Mesenchymal stem cell (in vitro differentiated cells and primary cell): ENCODE measurements around the gene PBOV1.
A peak's percentile ranks its signal among the peaks of the same experiment; 100 is the strongest.

Experiments used
- DNase-seq: peaks from one replicate; pipeline ENCODE4 v3.0.0-alpha.2; 2013
- H2AFZ ChIP-seq: one replicate; pipeline ENCODE4 v1.6.1; 2013; ENCODE audit warnings: low read depth, mild to moderate bottlenecking, control low read depth, inconsistent platforms, low read length, moderate library complexity
- H2AK5ac ChIP-seq: 2 replicates; pipeline ENCODE4 v1.6.1; 2013; ENCODE audit warnings: low read length, moderate library complexity, mild to moderate bottlenecking, inconsistent platforms; ENCODE audit not compliant: severe bottlenecking
- H2BK120ac ChIP-seq: one replicate; pipeline ENCODE4 v1.6.1; 2013; ENCODE audit warnings: low read depth, mild to moderate bottlenecking, inconsistent platforms, low read length, moderate library complexity
- H2BK12ac ChIP-seq, 2 experiments: one replicate each; pipeline ENCODE4 v1.6.1; 2013; ENCODE audit warnings: inconsistent platforms in 2 of 2, low read length in 2 of 2, mild to moderate bottlenecking in 2 of 2, moderate library complexity in 2 of 2, control low read depth in 1 of 2
- H2BK15ac ChIP-seq: one replicate; pipeline ENCODE4 v1.6.1; 2013; ENCODE audit warnings: mild to moderate bottlenecking, low read depth, inconsistent platforms; ENCODE audit not compliant: poor library complexity, severe bottlenecking
- H2BK5ac ChIP-seq: 2 replicates; pipeline ENCODE4 v1.6.1; 2013; ENCODE audit warnings: low read depth, mild to moderate bottlenecking, low read length, control low read depth, inconsistent platforms; ENCODE audit not compliant: poor library complexity, severe bottlenecking
- H3K14ac ChIP-seq, 2 experiments: one replicate each; pipeline ENCODE4 v1.6.1; 2013; ENCODE audit warnings: inconsistent platforms in 2 of 2, low read length in 2 of 2, control low read depth in 1 of 2, mild to moderate bottlenecking in 1 of 2, moderate library complexity in 1 of 2
- H3K18ac ChIP-seq, 2 experiments: one replicate each; pipeline ENCODE4 v1.6.1; 2013; ENCODE audit warnings: inconsistent platforms in 2 of 2, low read length in 2 of 2, control low read depth in 1 of 2, low read depth in 1 of 2, mild to moderate bottlenecking in 1 of 2
- H3K23ac ChIP-seq, 2 experiments: one replicate each; pipeline ENCODE4 v1.6.1; 2013; ENCODE audit warnings: inconsistent platforms in 2 of 2, low read length in 2 of 2, mild to moderate bottlenecking in 2 of 2, moderate library complexity in 2 of 2, control low read depth in 1 of 2
- H3K27ac ChIP-seq: 2 replicates; pipeline ENCODE4 v1.5.1; 2013; ENCODE audit warnings: mild to moderate bottlenecking, moderate library complexity, low read length, control low read depth, inconsistent platforms; ENCODE audit not compliant: poor library complexity, severe bottlenecking
- H3K27me3 ChIP-seq, 2 experiments: 2 replicates each; pipeline versions ENCODE4 v1.6.1 to v1.7.0; 2013; ENCODE audit warnings: low read length in 2 of 2, mild to moderate bottlenecking in 2 of 2, moderate library complexity in 2 of 2, control low read depth in 1 of 2, inconsistent platforms in 1 of 2; ENCODE audit not compliant: control insufficient read depth in 1 of 2, insufficient read depth in 1 of 2
- H3K36me3 ChIP-seq, 2 experiments: 2 replicates each; pipeline versions ENCODE4 v1.6.1 to v1.7.0; 2013; ENCODE audit warnings: low read length in 2 of 2, control low read depth in 1 of 2, inconsistent platforms in 1 of 2, low read depth in 1 of 2, mild to moderate bottlenecking in 1 of 2; ENCODE audit not compliant: insufficient read depth in 2 of 2, control insufficient read depth in 1 of 2
- H3K4ac ChIP-seq, 2 experiments: one replicate each; pipeline ENCODE4 v1.6.1; 2013; ENCODE audit warnings: inconsistent platforms in 2 of 2, low read length in 2 of 2, mild to moderate bottlenecking in 2 of 2, moderate library complexity in 2 of 2, control low read depth in 1 of 2, low read depth in 1 of 2
- H3K4me1 ChIP-seq: 2 replicates; pipeline ENCODE4 v1.6.1; 2013; ENCODE audit warnings: low read depth, low read length, control low read depth; ENCODE audit not compliant: control insufficient read depth, insufficient read depth
- H3K4me2 ChIP-seq: 2 replicates; pipeline ENCODE4 v1.6.1; 2013; ENCODE audit warnings: low read length, mild to moderate bottlenecking, inconsistent platforms; ENCODE audit not compliant: poor library complexity, severe bottlenecking
- H3K4me3 ChIP-seq, 2 experiments: 2 replicates each; pipeline versions ENCODE4 v1.5.1 to v1.7.0; 2013; ENCODE audit warnings: low read length in 2 of 2, mild to moderate bottlenecking in 2 of 2, control low read depth in 1 of 2, low read depth in 1 of 2; ENCODE audit not compliant: insufficient read depth in 1 of 2
- H3K79me1 ChIP-seq: replicated peaks from 2 replicates; pipeline ENCODE4 v1.6.1; 2013; ENCODE audit warnings: mild to moderate bottlenecking, control low read depth, low read length, inconsistent platforms; ENCODE audit not compliant: poor library complexity, severe bottlenecking
- H3K9ac ChIP-seq: 2 replicates; pipeline ENCODE4 v1.7.0; 2013; ENCODE audit warnings: mild to moderate bottlenecking, low read length, moderate library complexity
- H3K9me3 ChIP-seq: 2 replicates; pipeline ENCODE4 v1.7.0; 2013; ENCODE audit warnings: mild to moderate bottlenecking, low read length; ENCODE audit not compliant: control insufficient read depth
- H4K8ac ChIP-seq: one replicate; pipeline ENCODE4 v1.6.1; 2013; ENCODE audit warnings: inconsistent platforms, mild to moderate bottlenecking, low read length, moderate library complexity
- H4K91ac ChIP-seq: one replicate; pipeline ENCODE4 v1.6.1; 2013; ENCODE audit warnings: mild to moderate bottlenecking, low read length, inconsistent platforms
- WGBS: methylation state at CpG from one replicate; pipeline ENCODE4 v1.1.7; 2013; ENCODE audit warnings: mixed read lengths; 5-methylcytosine and 5-hydroxymethylcytosine counted together

PBOV1 gene

GRCh38 chr6:138230221-138230620 is 11.9 kb upstream of the PBOV1 start:
- Histone ChIP-seq H3K27ac (no peak overlapping the region), H3K18ac (no peak overlapping the region), H2BK15ac (no peak overlapping the region), H3K36me3 (no peaks in the 10 kb centered on the region), H3K4me1 (no peaks in the 10 kb centered on the region), H3K4me2 (no peak overlapping the region), H2BK5ac (no peak overlapping the region), H3K4ac (no peak overlapping the region), H2BK12ac (no peak overlapping the region), H3K9ac (no peak overlapping the region), H4K91ac (no peak overlapping the region), H2AFZ (no peak overlapping the region), H3K23ac (no peak overlapping the region), H4K8ac (no peak overlapping the region), H3K79me1 (no peaks in the 10 kb centered on the region), H3K27me3 (peaks cover 0 to 10% of the 10 kb centered on the region in 2 experiments), H2AK5ac (no peak overlapping the region), H2BK120ac (no peak overlapping the region), H3K14ac (no peak overlapping the region), H3K4me3 (no peak overlapping the region), H3K9me3 (no peaks in the 10 kb centered on the region)
- DNase-seq, result no peak

GRCh38 chr6:138229663-138230179 is 11.4 kb upstream of the PBOV1 start:
- Histone ChIP-seq H4K91ac (no peak overlapping the region), H2AK5ac (no peak overlapping the region), H3K14ac (no peak overlapping the region), H2BK120ac (no peak overlapping the region), H3K4me1 (no peaks in the 10 kb centered on the region), H2BK5ac (no peak overlapping the region), H3K9ac (no peak overlapping the region), H4K8ac (peak overlapping the region; percentile 23), H3K36me3 (no peaks in the 10 kb centered on the region), H3K4me2 (no peak overlapping the region), H3K23ac (no peak overlapping the region), H3K4me3 (no peak overlapping the region), H2AFZ (no peak overlapping the region), H3K79me1 (no peaks in the 10 kb centered on the region), H3K4ac (no peak overlapping the region), H2BK12ac (no peak overlapping the region), H3K18ac (no peak overlapping the region), H2BK15ac (no peak overlapping the region), H3K9me3 (no peaks in the 10 kb centered on the region), H3K27ac (no peak overlapping the region), H3K27me3 (peaks cover 0 to 12% of the 10 kb centered on the region in 2 experiments)
- 95% methylated on average over 9 of the region's 11 CpGs for WGBS
- no peak for DNase-seq

- DNase-seq, result no peak
- Histone ChIP-seq H2BK15ac (no peak overlapping the region), H3K36me3 (no peaks in the 10 kb centered on the region)
These were observed 10.8 kb upstream of the PBOV1 start for GRCh38 chr6:138229072-138229471.

GRCh38 chr6:138227316-138227781 is 9.1 kb upstream of the PBOV1 start:
- H4K91ac ChIP-seq, result no peak overlapping the region
- H4K8ac ChIP-seq, result no peak overlapping the region
- no peak overlapping the region for H3K4me2 ChIP-seq
- H3K4ac ChIP-seq, result no peak overlapping the region
- no peak overlapping the region for H2AK5ac ChIP-seq
- no peak overlapping the region for H2BK12ac ChIP-seq
- no peak overlapping the region for H3K27ac ChIP-seq
- no peak overlapping the region for H3K18ac ChIP-seq
- 93% methylated on average over 6 of the region's 8 CpGs for WGBS
- H3K9me3 ChIP-seq, result no peaks in the 10 kb centered on the region
- no peaks in the 10 kb centered on the region for H3K79me1 ChIP-seq
- H2BK120ac ChIP-seq, result no peak overlapping the region
- H3K27me3 ChIP-seq, result peaks cover 0 to 6% of the 10 kb centered on the region in 2 experiments
- DNase-seq, result no peak
- no peak overlapping the region for H3K9ac ChIP-seq
- no peak overlapping the region for H3K23ac ChIP-seq
- H3K4me3 ChIP-seq, result no peak overlapping the region
- H3K4me1 ChIP-seq, result no peaks in the 10 kb centered on the region
- no peak overlapping the region for H2BK5ac ChIP-seq
- no peak overlapping the region for H2AFZ ChIP-seq
- no peak overlapping the region for H2BK15ac ChIP-seq
- H3K36me3 ChIP-seq, result no peaks in the 10 kb centered on the region
- H3K14ac ChIP-seq, result no peak overlapping the region

More at GRCh38 chr6:138229072-138229471, 10.8 kb upstream of the PBOV1 start:
- no peak overlapping the region for H2AFZ ChIP-seq
- no peak overlapping the region for H4K91ac ChIP-seq
- H4K8ac ChIP-seq, result no peak overlapping the region
- H3K4me3 ChIP-seq, result no peak overlapping the region
- no peak overlapping the region for H3K23ac ChIP-seq
- no peaks in the 10 kb centered on the region for H3K4me1 ChIP-seq
- no peak overlapping the region for H2BK120ac ChIP-seq
- no peak overlapping the region for H2BK12ac ChIP-seq
- no peak overlapping the region for H2BK5ac ChIP-seq
- no peaks in the 10 kb centered on the region for H3K9me3 ChIP-seq
- no peak overlapping the region for H3K14ac ChIP-seq
- no peak overlapping the region for H3K27ac ChIP-seq
- no peak overlapping the region for H3K4me2 ChIP-seq
- H3K4ac ChIP-seq, result no peak overlapping the region
- H3K18ac ChIP-seq, result no peak overlapping the region
- 70% methylated on average over 3 of the region's 4 CpGs for WGBS
- peaks cover 0 to 10% of the 10 kb centered on the region in 2 experiments for H3K27me3 ChIP-seq
- H3K79me1 ChIP-seq, result no peaks in the 10 kb centered on the region
- H2AK5ac ChIP-seq, result no peak overlapping the region
- H3K9ac ChIP-seq, result no peak overlapping the region
